Spleen (tissue), 3 donors: ENCODE data around the gene DUOX2.

Experiments
- POLR2A ChIP-seq, 3 donors: fragments of 450-650 bp; IDR thresholded peaks; one replicate each; pipeline ENCODE4 v1.5.1; 2017; ENCODE audit warnings: antibody characterized with exemption in 3 of 3, mild to moderate bottlenecking in 1 of 3
- POLR2AphosphoS5 ChIP-seq, 3 donors: sonication (generic); formaldehyde crosslinking; IDR thresholded peaks; one replicate each; pipeline ENCODE4 v1.5.1; 2017; ENCODE audit warnings: antibody characterized with exemption in 3 of 3

DNA sequence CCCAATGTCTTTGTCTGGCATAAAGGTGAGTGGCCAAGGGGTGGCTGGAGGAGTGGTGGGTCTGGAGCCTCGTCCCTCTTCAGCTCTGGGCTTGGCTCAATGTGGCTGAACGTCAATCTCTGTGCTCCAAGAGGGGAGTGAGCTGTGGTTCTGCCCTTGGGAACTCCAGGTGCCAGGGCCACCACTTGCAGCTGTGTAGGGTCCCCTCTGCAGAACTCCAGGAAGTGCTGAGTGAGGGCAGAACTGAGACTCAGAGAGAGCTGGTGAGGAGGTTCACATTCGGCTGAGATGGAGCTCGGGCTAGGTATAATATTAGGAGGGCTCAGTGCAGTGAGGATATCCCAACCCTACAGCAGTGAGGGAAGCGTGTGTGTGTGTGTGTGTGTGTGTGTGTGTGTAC lies 27.4 kb upstream of the DUOX2 start:
- no peak for TF ChIP-seq POLR2A (IDR thresholded peaks at IDR 0.05)
- no peak for TF ChIP-seq POLR2AphosphoS5 (IDR thresholded peaks at IDR 0.05)
